Measurements from ENCODE around the gene EYA4.
"Not testable (repeated sequence)": the region's sequence is repeated elsewhere in the genome, so short reads cannot be mapped to it uniquely, and the experiment has no call there.

The EYA4 gene

GRCh38 chr6:133541040-133541439 is 299.9 kb downstream of the EYA4 start:
- no peak for DNase-seq

- no peak for DNase-seq
These were observed 301.1 kb downstream of the EYA4 start for GRCh38 chr6:133542056-133542821.

- no peak for DNase-seq
These were observed 303.3 kb downstream of the EYA4 start for GRCh38 chr6:133544419-133544818.

- DNase-seq = no peak
These were observed 304.9 kb downstream of the EYA4 start for GRCh38 chr6:133546098-133546497.

GRCh38 chr6:133547136-133547535 is 306.0 kb downstream of the EYA4 start:
- DNase-seq = no peak

GRCh38 chr6:133548423-133549159 is 307.4 kb downstream of the EYA4 start:
- DNase-seq = no peak

GRCh38 chr6:133549371-133549801 is 308.2 kb downstream of the EYA4 start:
- DNase-seq = no peak

- no peak for DNase-seq
These were observed 308.9 kb downstream of the EYA4 start for GRCh38 chr6:133550026-133550425.

- no peak for DNase-seq
These were observed 310.3 kb downstream of the EYA4 start for GRCh38 chr6:133551436-133551835.

- DNase-seq = no peak
These were observed 310.7 kb downstream of the EYA4 start for GRCh38 chr6:133551847-133552341.

GRCh38 chr6:133553652-133554051 is 312.5 kb downstream of the EYA4 start:
- peak; percentile 53 for DNase-seq

GRCh38 chr6:133554121-133554520 is 313.0 kb downstream of the EYA4 start:
- DNase-seq = not testable (repeated sequence)

GRCh38 chr6:133555685-133556084 is 314.5 kb downstream of the EYA4 start:
- DNase-seq = no peak

GRCh38 chr6:133559926-133560325 is 318.8 kb downstream of the EYA4 start:
- no peak for DNase-seq

- no peak for DNase-seq
These were observed 326.5 kb downstream of the EYA4 start for GRCh38 chr6:133567636-133568035.

GRCh38 chr6:133568970-133569889 is 328.1 kb downstream of the EYA4 start:
- DNase-seq = peak; percentile 16

GRCh38 chr6:133571681-133572080 is 330.5 kb downstream of the EYA4 start:
- no peak for DNase-seq

- no peak for DNase-seq
These were observed 336.7 kb downstream of the EYA4 start for GRCh38 chr6:133577851-133578250.

Measured in hematopoietic multipotent progenitor cell treated with erythropoietin and hydrocortisone succinate and interleukin-3 and kit ligand, for 8 days (in vitro differentiated cells).